A673 (cell line): Measurements from ENCODE around the gene DLG5.

Experiments used
- CTCF ChIP-seq: fragments of 300-800, 200-600 bp; sonication (generic); conservative IDR thresholded peaks from 2 replicates; pipeline ENCODE4 v1.5.1; 2017; ENCODE audit warnings: low read depth, mild to moderate bottlenecking, antibody characterized with exemption, low read length, moderate library complexity, mixed read lengths
- EZH2 ChIP-seq: fragments of 200-600 bp; sonication (generic); IDR thresholded peaks from 2 replicates; pipeline ENCODE4 v1.6.1; 2017; ENCODE audit warnings: borderline replicate concordance, low read depth, mild to moderate bottlenecking, mixed read lengths, antibody characterized with exemption, low read length; ENCODE audit not compliant: poor library complexity, severe bottlenecking

- TF ChIP-seq CTCF = no peak
- no peak for TF ChIP-seq EZH2
These were observed 138.0 kb downstream of the DLG5 start for GRCh38 chr10:77788496-77789010.
